OCI-LY3 (cell line): ENCODE data around the gene RERE.

Source experiments
- EZH2phosphoT487 ChIP-seq: fragments of 200-600 bp; shearing (Covaris generic); IDR thresholded peaks from 2 replicates; pipeline ENCODE4 v1.6.1; 2018; ENCODE audit warnings: antibody characterized with exemption, mixed run types, low read depth
- TF ChIP-seq, protein P1 (sequence below): fragments of 200-600, 300-600 bp; sonication (generic); IDR thresholded peaks from 2 replicates; pipeline ENCODE4 v1.5.1; 2014; ENCODE audit warnings: antibody characterized with exemption, low read length, low read depth

DNA sequence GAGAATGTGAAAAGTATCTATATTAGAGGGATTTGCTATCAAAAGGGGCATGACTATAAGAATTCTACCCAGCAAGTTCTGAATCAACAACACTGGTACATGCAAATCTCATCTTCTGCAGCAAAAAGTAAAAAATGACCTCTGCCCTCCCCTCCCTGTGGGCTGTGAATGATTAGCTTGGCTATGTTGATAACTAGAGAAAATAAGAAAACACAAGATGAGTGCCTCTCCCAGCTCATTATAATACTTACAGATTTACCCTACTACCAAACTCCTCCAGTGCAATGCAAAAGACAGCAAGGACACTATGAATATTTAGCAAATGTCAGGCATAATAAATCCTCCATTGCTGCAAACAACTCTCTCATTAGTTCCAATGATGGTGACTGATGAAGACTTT, 397.1 kb downstream of the RERE start:
- TF ChIP-seq, protein P1, sequence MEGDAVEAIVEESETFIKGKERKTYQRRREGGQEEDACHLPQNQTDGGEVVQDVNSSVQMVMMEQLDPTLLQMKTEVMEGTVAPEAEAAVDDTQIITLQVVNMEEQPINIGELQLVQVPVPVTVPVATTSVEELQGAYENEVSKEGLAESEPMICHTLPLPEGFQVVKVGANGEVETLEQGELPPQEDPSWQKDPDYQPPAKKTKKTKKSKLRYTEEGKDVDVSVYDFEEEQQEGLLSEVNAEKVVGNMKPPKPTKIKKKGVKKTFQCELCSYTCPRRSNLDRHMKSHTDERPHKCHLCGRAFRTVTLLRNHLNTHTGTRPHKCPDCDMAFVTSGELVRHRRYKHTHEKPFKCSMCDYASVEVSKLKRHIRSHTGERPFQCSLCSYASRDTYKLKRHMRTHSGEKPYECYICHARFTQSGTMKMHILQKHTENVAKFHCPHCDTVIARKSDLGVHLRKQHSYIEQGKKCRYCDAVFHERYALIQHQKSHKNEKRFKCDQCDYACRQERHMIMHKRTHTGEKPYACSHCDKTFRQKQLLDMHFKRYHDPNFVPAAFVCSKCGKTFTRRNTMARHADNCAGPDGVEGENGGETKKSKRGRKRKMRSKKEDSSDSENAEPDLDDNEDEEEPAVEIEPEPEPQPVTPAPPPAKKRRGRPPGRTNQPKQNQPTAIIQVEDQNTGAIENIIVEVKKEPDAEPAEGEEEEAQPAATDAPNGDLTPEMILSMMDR = no peak
- no peak for TF ChIP-seq EZH2phosphoT487
